GM12878 (cell line): ENCODE results near the gene INSIG1.

ENCODE experiments used
- NBN ChIP-seq: fragments of 450-650 bp; IDR thresholded peaks from 2 replicates; pipeline ENCODE4 v1.6.1; 2016
- POLR2A ChIP-seq: IDR thresholded peaks from 2 replicates; pipeline ENCODE4 v1.6.1; 2011; ENCODE audit warnings: low read depth, mild to moderate bottlenecking, low read length
- POLR2AphosphoS2 ChIP-seq: IDR thresholded peaks from 2 replicates; pipeline ENCODE4 v1.6.1; 2011; ENCODE audit warnings: low read depth, mild to moderate bottlenecking, low read length, improper control_type of control experiment, moderate library complexity
- POLR2AphosphoS5 ChIP-seq: IDR thresholded peaks from 2 replicates; pipeline ENCODE4 v1.6.1; 2011; ENCODE audit warnings: mild to moderate bottlenecking, low read length, inconsistent platforms
- STAT3 ChIP-seq: IDR thresholded peaks from 2 replicates; pipeline ENCODE4 v1.6.1; 2011; ENCODE audit warnings: low read depth, low read length, improper control_type of control experiment
- TF ChIP-seq, protein P1 (sequence below): fragments of 450-650 bp; IDR thresholded peaks from 2 replicates; pipeline ENCODE4 v1.6.1; 2014; ENCODE audit warnings: mild to moderate bottlenecking
- TF ChIP-seq, protein P2 (sequence below): IDR thresholded peaks from 2 replicates; pipeline ENCODE4 v1.6.1; 2012; ENCODE audit warnings: low read depth, low read length, improper control_type of control experiment
- TF ChIP-seq, protein P3 (sequence below): IDR thresholded peaks from 2 replicates; pipeline ENCODE4 v1.6.1; 2012; ENCODE audit warnings: low read depth, low read length, improper control_type of control experiment
- TF ChIP-seq, protein P4 (sequence below), 3 experiments: IDR thresholded peaks in 2 of 3; conservative IDR thresholded peaks in 1 of 3; 2 replicates each; pipeline ENCODE4 v1.5.1; 2011; ENCODE audit warnings: low read depth in 3 of 3, low read length in 3 of 3, mild to moderate bottlenecking in 3 of 3, control low read depth in 2 of 3, moderate library complexity in 2 of 3, inconsistent platforms in 1 of 3, mixed read lengths in 1 of 3; ENCODE audit not compliant: control insufficient read depth in 2 of 3, insufficient read depth in 1 of 3; ENCODE audit errors: extremely low read depth in 1 of 3
- TF ChIP-seq, protein P5 (sequence below): fragments of 450-650 bp; formaldehyde crosslinking; IDR thresholded peaks from 2 replicates; pipeline ENCODE4 v1.4.0; 2022; ENCODE audit warnings: mild to moderate bottlenecking, moderate library complexity

DNA sequence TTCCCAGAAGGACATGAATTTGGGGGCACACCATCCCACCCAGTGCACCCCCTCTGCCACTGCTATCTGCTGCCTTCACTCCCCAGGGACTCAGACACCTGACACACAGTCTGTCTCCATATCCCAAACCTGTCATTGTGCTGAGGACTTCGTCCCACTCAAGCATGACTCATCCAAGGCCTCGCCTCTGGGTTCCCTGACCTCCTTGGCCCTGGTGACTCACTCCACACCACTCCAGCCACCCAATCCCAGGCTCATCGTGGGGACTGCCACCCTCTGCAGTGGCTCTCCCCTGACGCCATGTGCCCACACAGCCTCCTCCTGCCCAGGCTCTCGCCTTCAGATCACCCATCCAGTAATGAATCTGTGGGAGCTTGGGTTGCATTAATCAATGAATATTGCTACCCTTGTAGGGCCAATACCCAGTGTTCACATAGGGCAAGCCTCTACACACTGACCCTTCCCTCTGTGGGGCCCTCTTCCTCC lies 6.6 kb upstream of the INSIG1 start:
- TF ChIP-seq, protein P1, sequence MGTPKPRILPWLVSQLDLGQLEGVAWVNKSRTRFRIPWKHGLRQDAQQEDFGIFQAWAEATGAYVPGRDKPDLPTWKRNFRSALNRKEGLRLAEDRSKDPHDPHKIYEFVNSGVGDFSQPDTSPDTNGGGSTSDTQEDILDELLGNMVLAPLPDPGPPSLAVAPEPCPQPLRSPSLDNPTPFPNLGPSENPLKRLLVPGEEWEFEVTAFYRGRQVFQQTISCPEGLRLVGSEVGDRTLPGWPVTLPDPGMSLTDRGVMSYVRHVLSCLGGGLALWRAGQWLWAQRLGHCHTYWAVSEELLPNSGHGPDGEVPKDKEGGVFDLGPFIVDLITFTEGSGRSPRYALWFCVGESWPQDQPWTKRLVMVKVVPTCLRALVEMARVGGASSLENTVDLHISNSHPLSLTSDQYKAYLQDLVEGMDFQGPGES: no peak
- TF ChIP-seq STAT3: no peak
- no peak for TF ChIP-seq POLR2AphosphoS5
- TF ChIP-seq, protein P2, sequence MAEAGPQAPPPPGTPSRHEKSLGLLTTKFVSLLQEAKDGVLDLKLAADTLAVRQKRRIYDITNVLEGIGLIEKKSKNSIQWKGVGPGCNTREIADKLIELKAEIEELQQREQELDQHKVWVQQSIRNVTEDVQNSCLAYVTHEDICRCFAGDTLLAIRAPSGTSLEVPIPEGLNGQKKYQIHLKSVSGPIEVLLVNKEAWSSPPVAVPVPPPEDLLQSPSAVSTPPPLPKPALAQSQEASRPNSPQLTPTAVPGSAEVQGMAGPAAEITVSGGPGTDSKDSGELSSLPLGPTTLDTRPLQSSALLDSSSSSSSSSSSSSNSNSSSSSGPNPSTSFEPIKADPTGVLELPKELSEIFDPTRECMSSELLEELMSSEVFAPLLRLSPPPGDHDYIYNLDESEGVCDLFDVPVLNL: no peak
- TF ChIP-seq, protein P3, sequence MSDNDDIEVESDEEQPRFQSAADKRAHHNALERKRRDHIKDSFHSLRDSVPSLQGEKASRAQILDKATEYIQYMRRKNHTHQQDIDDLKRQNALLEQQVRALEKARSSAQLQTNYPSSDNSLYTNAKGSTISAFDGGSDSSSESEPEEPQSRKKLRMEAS: no peak
- TF ChIP-seq, protein P4, sequence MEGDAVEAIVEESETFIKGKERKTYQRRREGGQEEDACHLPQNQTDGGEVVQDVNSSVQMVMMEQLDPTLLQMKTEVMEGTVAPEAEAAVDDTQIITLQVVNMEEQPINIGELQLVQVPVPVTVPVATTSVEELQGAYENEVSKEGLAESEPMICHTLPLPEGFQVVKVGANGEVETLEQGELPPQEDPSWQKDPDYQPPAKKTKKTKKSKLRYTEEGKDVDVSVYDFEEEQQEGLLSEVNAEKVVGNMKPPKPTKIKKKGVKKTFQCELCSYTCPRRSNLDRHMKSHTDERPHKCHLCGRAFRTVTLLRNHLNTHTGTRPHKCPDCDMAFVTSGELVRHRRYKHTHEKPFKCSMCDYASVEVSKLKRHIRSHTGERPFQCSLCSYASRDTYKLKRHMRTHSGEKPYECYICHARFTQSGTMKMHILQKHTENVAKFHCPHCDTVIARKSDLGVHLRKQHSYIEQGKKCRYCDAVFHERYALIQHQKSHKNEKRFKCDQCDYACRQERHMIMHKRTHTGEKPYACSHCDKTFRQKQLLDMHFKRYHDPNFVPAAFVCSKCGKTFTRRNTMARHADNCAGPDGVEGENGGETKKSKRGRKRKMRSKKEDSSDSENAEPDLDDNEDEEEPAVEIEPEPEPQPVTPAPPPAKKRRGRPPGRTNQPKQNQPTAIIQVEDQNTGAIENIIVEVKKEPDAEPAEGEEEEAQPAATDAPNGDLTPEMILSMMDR (IDR thresholded peaks at IDR 0.05 in 2 of 3, conservative IDR thresholded peaks at IDR 0.05 in 1 of 3; ENCODE audit: control insufficient read depth in 2 of 3, extremely low read depth in 1 of 3, insufficient read depth in 1 of 3, low read depth in 3 of 3, low read length in 3 of 3): no peak
- no peak for TF ChIP-seq POLR2AphosphoS2
- no peak for TF ChIP-seq POLR2A
- TF ChIP-seq, protein P5, sequence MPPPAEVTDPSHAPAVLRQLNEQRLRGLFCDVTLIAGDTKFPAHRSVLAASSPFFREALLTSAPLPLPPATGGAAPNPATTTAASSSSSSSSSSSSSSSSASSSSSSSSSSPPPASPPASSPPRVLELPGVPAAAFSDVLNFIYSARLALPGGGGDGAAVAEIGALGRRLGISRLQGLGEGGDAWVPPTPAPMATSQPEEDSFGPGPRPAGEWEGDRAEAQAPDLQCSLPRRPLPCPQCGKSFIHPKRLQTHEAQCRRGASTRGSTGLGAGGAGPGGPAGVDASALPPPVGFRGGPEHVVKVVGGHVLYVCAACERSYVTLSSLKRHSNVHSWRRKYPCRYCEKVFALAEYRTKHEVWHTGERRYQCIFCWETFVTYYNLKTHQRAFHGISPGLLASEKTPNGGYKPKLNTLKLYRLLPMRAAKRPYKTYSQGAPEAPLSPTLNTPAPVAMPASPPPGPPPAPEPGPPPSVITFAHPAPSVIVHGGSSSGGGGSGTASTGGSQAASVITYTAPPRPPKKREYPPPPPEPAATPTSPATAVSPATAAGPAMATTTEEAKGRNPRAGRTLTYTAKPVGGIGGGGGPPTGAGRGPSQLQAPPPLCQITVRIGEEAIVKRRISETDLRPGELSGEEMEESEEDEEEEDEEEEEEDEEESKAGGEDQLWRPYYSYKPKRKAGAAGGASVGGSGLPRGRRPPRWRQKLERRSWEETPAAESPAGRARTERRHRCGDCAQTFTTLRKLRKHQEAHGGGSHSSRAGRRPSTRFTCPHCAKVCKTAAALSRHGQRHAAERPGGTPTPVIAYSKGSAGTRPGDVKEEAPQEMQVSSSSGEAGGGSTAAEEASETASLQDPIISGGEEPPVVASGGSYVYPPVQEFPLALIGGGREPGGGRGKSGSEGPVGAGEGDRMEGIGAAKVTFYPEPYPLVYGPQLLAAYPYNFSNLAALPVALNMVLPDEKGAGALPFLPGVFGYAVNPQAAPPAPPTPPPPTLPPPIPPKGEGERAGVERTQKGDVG (CRISPR knock-in tag): no peak
- TF ChIP-seq NBN: no peak
